OCI-LY7 (cell line): ENCODE measurements around the gene PHF20.

ENCODE experiments used
- CTCF ChIP-seq: fragments of 200-600 bp; sonication (generic); conservative IDR thresholded peaks from 2 replicates; pipeline ENCODE4 v1.5.1; 2014; ENCODE audit warnings: mild to moderate bottlenecking, antibody characterized with exemption, low read length, moderate library complexity, mixed read lengths
- EZH2phosphoT487 ChIP-seq: fragments of 200-600 bp; sonication (generic); IDR thresholded peaks from 2 replicates; pipeline ENCODE4 v1.6.1; 2018; ENCODE audit warnings: low read depth, borderline replicate concordance, mild to moderate bottlenecking, mixed run types, antibody characterized with exemption, low read length, moderate library complexity, mixed read lengths

DNA sequence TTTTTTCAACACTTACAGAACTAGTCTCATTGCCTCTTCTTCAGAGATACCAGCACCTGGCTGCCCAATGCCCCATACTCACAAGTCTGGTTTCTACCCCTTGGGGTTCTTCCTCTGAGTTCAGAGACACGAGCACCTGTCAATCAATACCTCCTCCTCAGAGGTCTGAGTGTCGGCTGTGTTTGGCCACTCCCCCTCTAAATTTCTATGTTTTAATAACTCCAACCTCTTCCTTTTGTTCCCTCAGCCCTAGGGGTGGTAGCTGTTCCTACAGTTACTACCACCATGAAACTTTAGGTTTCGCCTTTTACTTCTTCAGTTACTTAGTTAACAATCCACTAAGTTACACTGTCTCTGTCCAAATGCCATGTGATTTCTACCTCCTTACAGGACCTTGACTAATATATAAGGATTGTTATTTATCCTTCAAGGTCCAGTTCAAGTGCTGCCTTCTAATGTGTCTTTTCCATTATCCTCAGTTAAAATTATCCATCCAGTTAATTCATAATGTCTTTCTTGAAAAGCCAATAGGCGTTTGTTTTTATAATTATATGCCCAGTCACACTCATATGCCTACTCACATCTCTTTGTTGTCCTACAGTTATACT lies 14.6 kb upstream of the PHF20 start:
- no peak for TF ChIP-seq CTCF
- no peak for TF ChIP-seq EZH2phosphoT487
